T-cell (primary cell): ENCODE measurements around the gene TARBP1. TPM values are rescaled to one million over a fixed set of nuclear protein-coding genes. Genes with fewer than 3 reads are reported as not detected.

Experiments
- ATAC-seq, 4 experiments: fragments of 200-7000 bp in 3 of 4; fragments of 150-1000 bp in 1 of 4; cut with Tn5 transposase; replicated peaks in 1 of 4; 1 replicate in 3 of 4; 2 replicates in 1 of 4; pipeline ENCODE4 v1.10.0; 2021; ENCODE audit warnings: moderate library complexity in 3 of 4, mild to moderate bottlenecking in 2 of 4, moderate number of reproducible peaks in 1 of 4
- CTCF ChIA-PET, 2 donors: fragments of 300-600 bp; sonication (Branson Sonifier 250); formaldehyde crosslinking; loops; one replicate each; lab custom pipeline; 2022; ENCODE audit warnings: antibody characterized with exemption in 2 of 2; lab: Charles Lee
- POLR2A ChIA-PET, 2 donors: fragments of 300-600 bp; sonication (Branson Sonifier 250); formaldehyde crosslinking; loops; one replicate each; lab custom pipeline; 2022; ENCODE audit warnings: antibody characterized with exemption in 2 of 2; lab: Charles Lee
- DNase-seq, 35 experiments: peaks; one replicate each; pipeline versions ENCODE4 v3.0.0 to v3.0.0-alpha.2; 2013 to 2023
- H3K27ac ChIP-seq: one replicate; pipeline ENCODE4 v1.5.1; 2013; ENCODE audit warnings: low read length
- H3K27me3 ChIP-seq, 2 experiments: replicated peaks in 1 of 2; 1 replicate in 1 of 2; 2 replicates in 1 of 2; pipeline versions ENCODE4 v1.6.1 to v1.7.0; 2013; ENCODE audit warnings: low read length in 1 of 2, mixed read lengths in 1 of 2; ENCODE audit not compliant: control insufficient read depth in 2 of 2, insufficient read depth in 2 of 2; ENCODE audit errors: extremely low read depth in 1 of 2
- H3K36me3 ChIP-seq, 2 donors: 1 replicate in 1 of 2; 2 replicates in 1 of 2; pipeline versions ENCODE4 v1.6.1 to v1.7.0; 2013; ENCODE audit warnings: low read length in 1 of 2; ENCODE audit not compliant: control insufficient read depth in 2 of 2, insufficient read depth in 1 of 2; ENCODE audit errors: extremely low read depth in 1 of 2
- H3K4me1 ChIP-seq, 2 experiments: 1 replicate in 1 of 2; 2 replicates in 1 of 2; pipeline versions ENCODE4 v1.6.1 to v1.7.0; 2013; ENCODE audit warnings: low read length in 2 of 2, mixed read lengths in 1 of 2; ENCODE audit not compliant: insufficient read depth in 2 of 2, control insufficient read depth in 1 of 2; ENCODE audit errors: extremely low read depth in 1 of 2
- H3K4me3 ChIP-seq, 2 donors: 1 replicate in 1 of 2; 2 replicates in 1 of 2; pipeline versions ENCODE4 v1.5.1 to v1.7.0; 2013; ENCODE audit warnings: mild to moderate bottlenecking in 2 of 2, low read length in 1 of 2, moderate library complexity in 1 of 2; ENCODE audit not compliant: control insufficient read depth in 1 of 2; ENCODE audit errors: extremely low read depth in 1 of 2
- H3K9me3 ChIP-seq: 2 replicates; pipeline ENCODE4 v1.7.0; 2013
- H3K27ac Mint-ChIP-seq, 2 donors: one replicate each; pipeline ENCODE4 v1.8.0; 2020 to 2021; ENCODE audit warnings: mild to moderate bottlenecking in 2 of 2, mixed read lengths in 2 of 2
- H3K27me3 Mint-ChIP-seq, 2 donors: one replicate each; pipeline ENCODE4 v1.8.0; 2021 to 2022; ENCODE audit warnings: mixed read lengths in 2 of 2
- H3K36me3 Mint-ChIP-seq: one replicate; pipeline ENCODE4 v1.8.0; 2021; ENCODE audit warnings: mixed read lengths
- H3K4me1 Mint-ChIP-seq, 3 donors: one replicate each; pipeline ENCODE4 v1.8.0; 2020 to 2022; ENCODE audit warnings: mixed read lengths in 3 of 3, mild to moderate bottlenecking in 1 of 3
- H3K4me3 Mint-ChIP-seq, 3 donors: one replicate each; pipeline ENCODE4 v1.8.0; 2020 to 2022; ENCODE audit warnings: mild to moderate bottlenecking in 3 of 3, mixed read lengths in 3 of 3, moderate library complexity in 3 of 3
- H3K9me3 Mint-ChIP-seq, 3 donors: one replicate each; pipeline ENCODE4 v1.8.0; 2020 to 2022; ENCODE audit warnings: mixed read lengths in 3 of 3
- WGBS: methylation state at CpG from one replicate; pipeline ENCODE4 v1.1.5; 2013; ENCODE audit warnings: missing lambda C conversion rate; ENCODE audit not compliant: insufficient coverage; 5-methylcytosine and 5-hydroxymethylcytosine counted together
- total RNA-seq, 35 experiments: library from RNA in 6 of 35; stranded (reverse) in 6 of 35; fragments of 120-200 nt in 1 of 35; gene quantifications; one replicate each; pipeline versions ENCODE4 v1.2.1 to v1.2.4 and lab custom pipeline; 2013 to 2026

Gene TARBP1
- total RNA-seq, 5 donors from 2014 or later (not counting 1 experiment from before 2014, with no cell fraction given) = 33.9 to 60.7 (median 40.6) TPM

- 65% methylated on average over 7 of the region's 12 CpGs for whole genome bisulfite sequencing
- Mint-ChIP-seq H3K27ac (peak overlapping the region; percentile 41 to 53), H3K4me1 (peaks cover 27 to 32% (median 29%) of the 10 kb centered on the region in 3 donors), H3K27me3 (peaks cover 0 to 5% of the 10 kb centered on the region in 2 donors), H3K4me3 (peak overlapping the region in 1 of 3 donors; percentile 51), H3K36me3 (no peaks in the 10 kb centered on the region), H3K9me3 (no peaks in the 10 kb centered on the region)
- Histone ChIP-seq H3K4me3 (no peak overlapping the region), H3K9me3 (no peaks in the 10 kb centered on the region), H3K27me3 (peaks cover 0 to 6% of the 10 kb centered on the region in 2 experiments), H3K4me1 (peaks cover 13 to 16% of the 10 kb centered on the region in 2 experiments), H3K27ac (no peak overlapping the region), H3K36me3 (no peaks in the 10 kb centered on the region)
- peak in 6 of 35 experiments; percentile 4 to 54 (median 14) for DNase-seq
- ChIA-PET POLR2A (no interaction called here), CTCF (interaction anchor here (0.6 to 1.2 kb wide), 4 partner anchors 9 to 928 kb away, joined by 3 to 5 read pairs (median 4); no protein-coding TSS in a partner anchor)
- ATAC-seq = peak in 3 of 4 experiments; percentile 63 to 81 (median 64)
Measured at GRCh38 chr1:234486858-234487840, 8.2 kb upstream of the TARBP1 start.

GRCh38 chr1:234484991-234485739, 6.2 kb upstream of the TARBP1 start:
- DNase-seq (no peak), ATAC-seq (no peak)
- Mint-ChIP-seq H3K4me1 (peaks cover 18 to 19% (median 18%) of the 10 kb centered on the region in 3 donors), H3K4me3 (no peak overlapping the region), H3K27ac (no peak overlapping the region), H3K9me3 (no peaks in the 10 kb centered on the region), H3K27me3 (peaks cover 0 to 9% of the 10 kb centered on the region in 2 donors), H3K36me3 (no peaks in the 10 kb centered on the region)
- 87% methylated on average over 15 of the region's 17 CpGs for WGBS
- CTCF ChIA-PET = interaction anchor here in 1 of 2 donors (0.7 kb wide), 1 partner anchor 269 kb away, joined by 3 read pairs; no protein-coding TSS in a partner anchor
- Histone ChIP-seq H3K27me3 (peaks cover 0 to 6% of the 10 kb centered on the region in 2 experiments), H3K4me3 (no peak overlapping the region), H3K4me1 (peaks cover 8 to 9% of the 10 kb centered on the region in 2 experiments), H3K27ac (no peak overlapping the region), H3K36me3 (no peaks in the 10 kb centered on the region), H3K9me3 (no peaks in the 10 kb centered on the region)
- POLR2A ChIA-PET = interaction anchor here (0.5 kb wide), 2 partner anchors 11 to 621 kb away, joined by 8 to 22 read pairs; no protein-coding TSS in a partner anchor

- no peaks in the 10 kb centered on the region for H3K36me3 ChIP-seq
- no CpG with 5 or more reads among the region's 3 CpGs for WGBS
- peaks cover 8 to 13% of the 10 kb centered on the region in 2 experiments for H3K4me1 ChIP-seq
- H3K27ac ChIP-seq = no peak overlapping the region
- Mint-ChIP-seq H3K4me3 (no peak overlapping the region), H3K9me3 (no peaks in the 10 kb centered on the region), H3K27me3 (peaks cover 0 to 9% of the 10 kb centered on the region in 2 donors), H3K4me1 (peaks cover 18 to 22% (median 21%) of the 10 kb centered on the region in 3 donors), H3K27ac (no peak overlapping the region), H3K36me3 (no peaks in the 10 kb centered on the region)
- ChIA-PET POLR2A (interaction anchor here in 1 of 2 donors (0.5 to 0.6 kb wide), 2 partner anchors 61 to 622 kb away, joined by 4 to 8 read pairs; no protein-coding TSS in a partner anchor), CTCF (interaction anchor here in 1 of 2 donors (0.7 kb wide), 2 partner anchors 11 to 270 kb away, joined by 3 read pairs; no protein-coding TSS in a partner anchor)
- peaks cover 0 to 6% of the 10 kb centered on the region in 2 experiments for H3K27me3 ChIP-seq
- no peak overlapping the region for H3K4me3 ChIP-seq
- ATAC-seq (no peak), DNase-seq (no peak)
- H3K9me3 ChIP-seq = no peaks in the 10 kb centered on the region
Measured at GRCh38 chr1:234484218-234484617, 5.2 kb upstream of the TARBP1 start.

- Histone ChIP-seq H3K9me3 (no peaks in the 10 kb centered on the region), H3K36me3 (no peaks in the 10 kb centered on the region), H3K4me3 (no peak overlapping the region), H3K27me3 (peaks cover 0 to 6% of the 10 kb centered on the region in 2 experiments), H3K27ac (no peak overlapping the region), H3K4me1 (peaks cover 5 to 12% of the 10 kb centered on the region in 2 experiments)
- Mint-ChIP-seq H3K4me1 (peaks cover 10 to 17% (median 17%) of the 10 kb centered on the region in 3 donors), H3K27ac (no peak overlapping the region), H3K9me3 (no peaks in the 10 kb centered on the region), H3K27me3 (peaks cover 0 to 9% of the 10 kb centered on the region in 2 donors), H3K4me3 (no peak overlapping the region), H3K36me3 (no peaks in the 10 kb centered on the region)
- 97% methylated on average over 5 of the region's 5 CpGs for WGBS
- ATAC-seq = no peak
- CTCF ChIA-PET = interaction anchor here in 1 of 2 donors (0.7 to 1.0 kb wide), 3 partner anchors 18 to 1164 kb away, joined by 3 read pairs; no protein-coding TSS in a partner anchor
- POLR2A ChIA-PET = no interaction called here
- DNase-seq = no peak
Measured at GRCh38 chr1:234481771-234482170, 2.8 kb upstream of the TARBP1 start.

GRCh38 chr1:234479866-234480265, 887 bp upstream of the TARBP1 start:
- H3K36me3 Mint-ChIP-seq = no peaks in the 10 kb centered on the region
- DNase-seq (no peak), ATAC-seq (no peak)
- H3K36me3 ChIP-seq = no peaks in the 10 kb centered on the region
- H3K4me3 Mint-ChIP-seq = peak overlapping the region; percentile 72 to 80 (median 74)
- WGBS = 100% methylated on average over 1 of the region's 2 CpGs
- no peak overlapping the region for H3K4me3 ChIP-seq
- H3K27me3 ChIP-seq = peaks cover 0 to 6% of the 10 kb centered on the region in 2 experiments
- peaks cover 6 to 25% of the 10 kb centered on the region in 2 experiments for H3K4me1 ChIP-seq
- no peak overlapping the region for H3K27ac Mint-ChIP-seq
- H3K27ac ChIP-seq = no peak overlapping the region
- POLR2A ChIA-PET = no interaction called here
- H3K9me3 Mint-ChIP-seq = no peaks in the 10 kb centered on the region
- no peaks in the 10 kb centered on the region for H3K9me3 ChIP-seq
- CTCF ChIA-PET = no interaction called here
- peaks cover 0 to 9% of the 10 kb centered on the region in 2 donors for H3K27me3 Mint-ChIP-seq
- peaks cover 23 to 32% (median 30%) of the 10 kb centered on the region in 3 donors for H3K4me1 Mint-ChIP-seq

GRCh38 chr1:234479310-234479559, 256 bp upstream of the TARBP1 start:
- peaks cover 6 to 26% of the 10 kb centered on the region in 2 experiments for H3K4me1 ChIP-seq
- DNase-seq (no peak), ATAC-seq (no peak)
- peaks cover 0 to 6% of the 10 kb centered on the region in 2 experiments for H3K27me3 ChIP-seq
- Mint-ChIP-seq H3K36me3 (no peaks in the 10 kb centered on the region), H3K4me3 (peak overlapping the region; percentile 72 to 80 (median 74)), H3K9me3 (no peaks in the 10 kb centered on the region), H3K27ac (peak overlapping the region; percentile 47 to 73), H3K4me1 (peaks cover 29 to 39% (median 36%) of the 10 kb centered on the region in 3 donors), H3K27me3 (peaks cover 0 to 9% of the 10 kb centered on the region in 2 donors)
- H3K4me3 ChIP-seq = peak overlapping the region; percentile 43 to 60
- no peaks in the 10 kb centered on the region for H3K9me3 ChIP-seq
- POLR2A ChIA-PET = no interaction called here
- peak overlapping the region; percentile 68 for H3K27ac ChIP-seq
- 0% methylated on average over 1 of the region's 5 CpGs for WGBS
- H3K36me3 ChIP-seq = no peaks in the 10 kb centered on the region
- CTCF ChIA-PET = no interaction called here
